MCF 10A (cell line): ENCODE results near the gene SLC12A9. TPM values are rescaled to one million over a fixed set of nuclear protein-coding genes. Genes with fewer than 3 reads are reported as not detected.

Experiments used
- BruUV-seq: library from RNA; stranded (reverse); fragments of 400-500 nt; replicated peaks from 2 replicates; lab custom pipeline; 2021; lab: Mats Ljungman, UMichigan
- CTCF ChIA-PET: fragments of 300-600 bp; sonication (Branson Sonifier 250); formaldehyde crosslinking; extraction: SDS; loops from one replicate; lab custom pipeline; 2021; ENCODE audit warnings: antibody characterized with exemption, inconsistent platforms; lab: Yijun Ruan, JAX
- POLR2A ChIA-PET: fragments of 300-600, 350-650 bp; sonication (Branson Sonifier 250); formaldehyde crosslinking; extraction: SDS; loops from one replicate; lab custom pipeline; 2020; ENCODE audit warnings: antibody characterized with exemption, inconsistent platforms; lab: Yijun Ruan, JAX
- DNase-seq: peaks from one replicate; pipeline ENCODE4 v3.0.0-alpha.2; 2018; ENCODE audit not compliant: unreplicated experiment
- H3K27ac Mint-ChIP-seq: one replicate; pipeline ENCODE4 v1.8.0; 2022; ENCODE audit warnings: mild to moderate bottlenecking, low read depth, mixed read lengths; ENCODE audit not compliant: unreplicated experiment
- H3K27me3 Mint-ChIP-seq: one replicate; pipeline ENCODE4 v1.8.0; 2022; ENCODE audit warnings: mixed read lengths; ENCODE audit not compliant: insufficient read depth, unreplicated experiment
- H3K36me3 Mint-ChIP-seq: one replicate; pipeline ENCODE4 v1.8.0; 2022; ENCODE audit warnings: mild to moderate bottlenecking, moderate library complexity, mixed read lengths; ENCODE audit not compliant: insufficient read depth, unreplicated experiment
- H3K4me1 Mint-ChIP-seq: one replicate; pipeline ENCODE4 v1.8.0; 2022; ENCODE audit warnings: mixed read lengths; ENCODE audit not compliant: insufficient read depth, unreplicated experiment
- H3K4me3 Mint-ChIP-seq: one replicate; pipeline ENCODE4 v1.8.0; 2022; ENCODE audit warnings: mild to moderate bottlenecking, moderate library complexity, mixed read lengths; ENCODE audit not compliant: unreplicated experiment
- H3K9me3 Mint-ChIP-seq: one replicate; pipeline ENCODE4 v1.8.0; 2022; ENCODE audit warnings: mixed read lengths; ENCODE audit not compliant: unreplicated experiment
- CTCF ChIP-seq: fragments of 200-600 bp; IDR thresholded peaks from one replicate; pipeline ENCODE4 v1.8.0; 2022; ENCODE audit warnings: antibody characterized with exemption, mild to moderate bottlenecking; ENCODE audit not compliant: unreplicated experiment
- intact Hi-C: fragments of 100-400 bp; cut with micrococcal nuclease; formaldehyde crosslinking; loops from 2 replicates; pipeline ENCODE4 v1.14.1; 2022
- total RNA-seq: library from RNA; stranded (reverse); gene quantifications from 2 replicates; pipeline ENCODE4 v1.2.3, GENCODE V29; 2022

SLC12A9 gene
- total RNA-seq, 1 experiment from 2014 or later, result 19.2 TPM

GRCh38 chr7:100863406-100863950 is 11.0 kb downstream of the SLC12A9 start:
- POLR2A ChIA-PET, result interaction anchor here (0.7 to 3.7 kb wide), 4 partner anchors 11 to 305 kb away, joined by 3 to 19 read pairs (median 10); partner anchors contain the start of genes SLC12A9, SRRT and UFSP1
- H3K36me3 Mint-ChIP-seq, result peaks cover 53% of the 10 kb centered on the region
- no peaks in the 10 kb centered on the region for H3K27me3 Mint-ChIP-seq
- intact Hi-C loops, result no loop called here
- H3K9me3 Mint-ChIP-seq, result no peaks in the 10 kb centered on the region
- H3K27ac Mint-ChIP-seq, result no peak overlapping the region
- DNase-seq, result no peak
- no TSS peak for BruUV-seq
- no peak overlapping the region for H3K4me3 Mint-ChIP-seq
- CTCF ChIA-PET, result interaction anchor here (0.6 to 1.2 kb wide), 4 partner anchors 9 to 306 kb away, joined by 3 read pairs; partner anchors contain the start of gene SLC12A9
- H3K4me1 Mint-ChIP-seq, result no peaks in the 10 kb centered on the region
- TF ChIP-seq CTCF, result no peak

DNA sequence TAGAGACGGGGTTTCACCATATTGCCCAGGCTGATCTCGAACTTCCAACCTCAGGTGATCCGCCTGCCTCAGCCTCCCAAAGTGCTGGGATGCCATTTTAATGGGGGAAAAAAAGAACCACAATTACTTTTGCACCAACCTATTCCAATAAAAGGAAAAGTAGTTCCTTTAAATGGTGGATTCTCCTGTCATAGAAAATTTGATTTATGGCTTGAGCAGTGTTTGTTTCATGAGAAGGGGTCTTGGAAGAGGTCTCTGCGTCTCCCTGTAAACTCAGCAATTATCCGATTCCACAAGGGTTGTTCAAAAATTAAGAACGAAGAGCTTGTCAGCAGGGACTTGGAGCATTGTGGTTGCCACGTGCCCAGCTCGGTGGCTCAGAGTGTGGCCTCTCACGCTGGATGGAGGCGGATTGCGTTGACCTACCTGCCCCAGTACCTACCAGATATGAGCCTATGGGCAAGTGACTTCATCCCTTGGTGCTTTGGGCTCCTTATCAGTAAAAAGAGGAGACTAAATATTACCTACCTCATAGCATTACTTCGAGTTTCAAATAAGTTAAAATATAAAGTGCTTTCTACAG is 11.8 kb downstream of the SLC12A9 start:
- H3K27me3 Mint-ChIP-seq, result no peaks in the 10 kb centered on the region
- BruUV-seq, result no TSS peak
- no peaks in the 10 kb centered on the region for H3K4me1 Mint-ChIP-seq
- intact Hi-C loops, result no loop called here
- TF ChIP-seq CTCF, result no peak
- DNase-seq, result no peak
- H3K27ac Mint-ChIP-seq, result no peak overlapping the region
- no peak overlapping the region for H3K4me3 Mint-ChIP-seq
- ChIA-PET CTCF (interaction anchor here (0.6 kb wide), 2 partner anchors 10 to 13 kb away, joined by 3 read pairs; no protein-coding TSS in a partner anchor), POLR2A (interaction anchor here (0.7 to 3.7 kb wide), 4 partner anchors 11 to 354 kb away, joined by 3 to 19 read pairs (median 10); partner anchors contain the start of genes SLC12A9, SRRT and ZNHIT1)
- peaks cover 62% of the 10 kb centered on the region for H3K36me3 Mint-ChIP-seq
- no peaks in the 10 kb centered on the region for H3K9me3 Mint-ChIP-seq

- intact Hi-C loops, result no loop called here
- no peaks in the 10 kb centered on the region for H3K27me3 Mint-ChIP-seq
- TF ChIP-seq CTCF, result no peak
- no peaks in the 10 kb centered on the region for H3K9me3 Mint-ChIP-seq
- DNase-seq, result peak; percentile 95
- H3K4me1 Mint-ChIP-seq, result no peaks in the 10 kb centered on the region
- no TSS peak for BruUV-seq
- H3K4me3 Mint-ChIP-seq, result peak overlapping the region; percentile 85
- CTCF ChIA-PET, result no interaction called here
- H3K36me3 Mint-ChIP-seq, result peaks cover 60% of the 10 kb centered on the region
- POLR2A ChIA-PET, result interaction anchor here (0.7 to 3.7 kb wide), 7 partner anchors 10 to 353 kb away, joined by 3 to 19 read pairs (median 8); partner anchors contain the start of genes POP7, SLC12A9, SRRT and UFSP1
- peak overlapping the region; percentile 99 for H3K27ac Mint-ChIP-seq
Observed at GRCh38 chr7:100865372-100865911, 12.9 kb downstream of the SLC12A9 start.
